Suppressor macrophage treated with lipopolysaccharide for 4 hours (primary cell): ENCODE measurements around the gene TENT4B.

Experiments
- DNase-seq: peaks from one replicate; pipeline ENCODE4 v3.0.0-alpha.2; 2020

Gene TENT4B

DNA sequence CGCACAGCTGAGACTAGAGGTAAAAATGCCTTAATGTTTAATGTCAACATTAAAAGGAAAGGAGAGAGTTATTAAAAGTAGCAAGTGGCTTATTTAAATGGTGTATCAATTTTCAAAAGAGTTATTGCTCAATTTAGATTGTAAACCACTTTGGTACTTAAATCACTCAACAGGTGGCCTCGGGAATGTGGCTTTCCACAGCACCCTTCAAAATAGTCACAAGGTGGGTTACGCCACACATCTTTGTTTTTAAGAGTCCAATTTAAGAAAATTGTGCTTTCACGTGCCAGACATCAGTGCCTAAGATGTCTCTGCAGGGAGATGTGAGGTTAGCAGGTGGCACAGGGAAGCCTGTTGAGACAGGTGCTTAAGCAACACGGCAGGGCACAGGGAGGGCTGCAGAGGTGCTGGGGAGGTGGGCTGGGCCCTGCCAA is 85.8 kb downstream of the TENT4B start:
- no peak for DNase-seq

DNA sequence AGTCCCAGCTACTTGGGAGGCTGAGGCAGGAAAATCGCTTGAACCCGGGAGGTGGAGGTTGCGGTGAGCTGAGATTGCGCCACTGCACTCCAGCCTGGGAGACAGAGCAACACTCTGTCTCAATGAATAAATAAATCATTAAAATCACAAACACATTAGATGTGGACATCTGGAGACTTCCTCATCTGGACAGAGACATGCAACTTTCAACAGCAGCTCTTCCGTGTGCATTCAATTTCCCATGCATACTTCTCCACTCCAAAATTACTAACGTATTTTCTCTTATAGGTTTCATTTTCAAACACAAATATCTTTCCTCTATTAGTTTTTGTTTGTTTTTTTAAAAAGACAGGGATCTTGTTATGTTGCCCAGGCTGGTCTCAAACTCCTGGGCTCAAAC is 89.9 kb downstream of the TENT4B start:
- DNase-seq = peak; percentile 48

DNA sequence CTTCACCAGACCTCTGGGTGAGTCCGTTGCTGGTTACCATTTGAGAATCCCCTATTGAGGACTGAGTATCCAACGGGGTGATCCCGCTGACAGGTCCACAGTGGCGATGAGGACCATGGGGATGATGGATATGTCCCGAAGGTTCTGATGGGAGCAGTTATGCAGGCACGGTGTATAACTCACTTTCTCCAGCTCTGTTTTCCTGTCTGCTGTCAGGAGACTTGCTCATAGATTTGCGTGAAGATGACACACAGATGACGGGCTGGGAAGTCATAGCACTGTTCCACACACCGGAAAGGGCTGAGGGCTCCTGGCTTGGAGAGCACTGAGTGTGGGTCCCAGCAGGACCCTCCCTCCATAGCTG is 91.0 kb downstream of the TENT4B start:
- DNase-seq = no peak

DNA sequence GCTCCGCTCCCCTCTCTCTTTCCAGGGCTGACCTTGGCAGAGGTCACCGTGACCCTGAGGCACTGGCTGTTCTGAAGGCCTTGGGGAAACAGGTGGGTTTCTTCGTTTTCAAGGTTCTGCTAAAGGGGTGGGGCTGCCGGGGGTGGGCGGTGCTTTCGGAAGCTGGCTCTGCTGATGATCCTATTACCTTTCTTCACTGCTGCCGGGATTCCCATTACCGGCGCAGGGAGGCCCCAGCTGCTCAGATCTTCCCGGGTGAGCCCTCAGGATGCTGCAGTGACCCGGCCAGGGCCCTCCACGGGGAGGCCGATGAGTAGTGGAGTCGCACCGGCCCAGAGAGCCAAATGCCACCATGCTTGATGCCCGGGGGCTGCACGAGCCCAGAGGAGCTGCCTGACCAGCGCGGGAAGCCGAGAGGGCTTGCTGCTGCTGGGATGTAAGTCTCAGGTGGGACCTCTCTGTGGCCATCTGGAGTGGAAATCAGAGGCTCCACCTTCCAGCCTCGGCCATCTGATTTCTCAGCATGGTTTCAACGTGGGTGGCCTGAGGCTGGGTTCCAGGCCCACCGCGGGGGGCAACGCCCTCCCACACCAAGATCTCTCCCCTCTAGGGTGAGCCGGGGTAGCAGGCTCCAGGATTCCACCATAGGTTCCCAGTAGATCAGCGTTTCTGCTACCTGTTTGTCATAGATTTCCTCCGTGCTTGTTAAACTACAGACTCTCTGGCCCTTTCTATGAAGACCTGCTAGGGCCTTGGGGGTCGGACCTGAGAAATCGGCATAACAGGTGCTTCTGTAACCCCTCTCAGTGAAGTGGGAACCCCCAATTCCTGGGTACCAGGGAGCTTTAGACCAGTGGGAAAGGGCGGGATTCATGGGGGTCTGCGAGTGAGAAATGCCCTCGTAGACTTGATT is 91.7 kb downstream of the TENT4B start:
- DNase-seq = no peak

DNA sequence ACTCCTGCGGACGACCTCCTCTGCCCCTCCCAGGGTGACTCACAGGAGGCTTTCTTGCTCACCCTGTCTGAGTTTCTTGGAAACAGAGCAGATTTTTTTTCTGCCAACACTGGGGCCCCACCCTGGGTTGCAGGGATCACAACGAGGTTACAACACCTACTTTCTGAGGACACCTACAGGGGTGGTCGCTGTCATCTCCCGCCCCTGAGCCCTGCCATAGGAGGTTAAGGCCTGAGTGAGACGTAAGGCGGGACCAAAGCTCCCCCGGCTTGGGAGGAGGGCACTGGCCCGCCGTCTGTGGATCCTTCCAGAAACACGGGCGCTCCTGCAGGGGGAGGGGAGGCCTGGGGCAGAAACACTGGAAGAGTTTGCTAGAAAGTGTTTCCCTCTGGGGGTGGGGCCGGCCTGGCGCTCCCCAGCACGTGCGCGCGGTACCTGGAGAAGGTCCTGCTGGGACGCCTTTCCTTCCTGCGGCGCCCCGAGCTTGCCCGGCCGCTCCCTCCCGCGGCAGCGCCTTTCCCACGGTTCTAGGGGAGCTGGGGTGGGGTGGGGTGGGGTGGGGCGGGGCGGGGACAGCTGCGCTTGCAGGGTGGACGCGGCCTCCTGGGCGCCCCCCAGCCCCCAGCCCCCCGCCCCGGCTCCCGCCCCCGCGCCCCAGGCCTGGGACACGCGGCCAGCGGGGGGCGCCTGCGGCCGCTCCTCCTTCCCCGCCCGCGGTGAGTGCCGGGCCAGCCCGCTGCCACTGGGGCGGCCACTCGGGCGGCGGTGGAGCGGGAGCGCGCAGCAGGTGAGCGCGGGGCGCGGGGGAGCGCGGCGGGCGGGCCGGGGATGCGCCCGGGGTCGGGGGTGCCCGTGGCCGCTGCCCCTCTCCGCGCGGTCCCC is 92.6 kb downstream of the TENT4B start:
- peak; percentile 59 for DNase-seq

DNA sequence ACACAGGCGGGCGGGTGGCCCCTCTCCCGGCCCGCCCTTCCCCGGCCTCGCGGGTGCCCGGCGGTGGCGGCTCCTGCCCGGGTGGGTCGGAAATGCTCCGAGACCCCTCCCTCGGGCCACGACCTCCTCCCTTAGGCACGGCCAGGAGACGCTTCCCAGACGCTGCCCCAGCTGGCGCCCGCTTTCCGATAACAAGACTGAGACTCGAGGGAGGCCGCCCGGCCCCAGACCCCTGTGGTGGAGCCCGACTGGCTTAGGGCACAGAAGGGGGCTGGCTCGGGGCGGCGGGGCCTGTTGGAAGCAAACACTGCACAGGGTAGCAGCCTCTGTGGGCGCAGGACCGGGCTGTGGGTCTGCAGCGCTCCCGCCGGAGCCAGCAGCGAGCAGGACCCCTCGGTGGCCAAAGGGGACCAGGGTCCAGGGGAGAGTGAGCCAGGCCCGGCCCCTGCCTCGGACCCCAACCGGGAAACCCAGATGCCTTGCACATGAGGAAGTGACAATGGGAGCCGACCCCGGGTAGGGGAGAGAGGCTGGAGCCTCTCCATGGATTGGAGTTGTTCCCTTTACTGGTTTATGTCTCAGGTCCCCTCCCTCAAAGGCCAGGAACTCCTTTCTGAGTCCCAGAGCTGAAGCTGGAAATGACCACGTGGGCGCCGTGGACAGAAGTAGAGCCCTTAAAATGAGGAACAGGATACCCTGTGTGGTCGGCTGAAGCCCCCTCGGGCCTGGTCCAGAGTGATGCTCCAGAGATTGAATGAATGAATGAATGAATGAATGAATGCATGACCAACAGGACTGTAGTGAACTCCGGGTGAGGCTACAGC is 93.4 kb downstream of the TENT4B start:
- DNase-seq = peak; percentile 29

DNA sequence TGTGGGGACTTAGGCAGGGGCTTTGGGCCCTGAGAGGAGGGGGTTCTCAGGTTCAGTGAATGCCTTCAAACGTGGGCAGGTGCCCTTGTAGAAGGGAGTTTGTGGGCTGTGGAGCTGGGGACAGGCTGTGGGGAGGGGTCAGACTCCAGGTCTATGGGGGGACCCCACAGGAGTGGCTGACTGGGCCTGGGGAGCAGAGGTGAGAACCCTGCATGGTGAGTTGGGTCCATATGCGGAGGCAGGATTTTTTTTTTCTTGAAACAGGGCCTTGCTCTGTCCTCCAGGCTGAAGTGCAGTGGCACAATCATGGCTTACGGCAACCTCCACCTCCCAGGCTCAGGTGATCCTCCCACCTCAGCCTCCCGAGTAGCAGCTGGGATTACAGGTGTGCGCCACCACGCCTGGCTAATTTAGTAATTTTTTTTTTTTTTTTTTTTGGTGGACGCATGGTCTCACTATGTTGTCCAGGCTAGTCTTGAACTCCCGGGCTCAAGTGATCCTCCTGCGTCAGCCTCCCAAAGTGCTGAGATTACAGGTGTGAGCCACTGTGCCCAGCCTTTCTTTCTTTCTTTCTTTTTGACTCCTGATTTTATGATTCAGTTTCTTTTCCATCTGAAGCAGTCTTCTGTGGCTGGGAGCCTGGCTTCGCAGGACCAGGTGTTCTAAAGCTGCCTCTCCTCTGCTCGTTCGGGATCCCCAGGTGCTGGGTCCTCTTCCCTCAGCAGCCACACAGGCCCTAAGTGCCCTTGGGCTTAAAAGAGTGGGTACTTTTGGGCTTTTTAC is 94.2 kb downstream of the TENT4B start:
- no peak for DNase-seq

DNA sequence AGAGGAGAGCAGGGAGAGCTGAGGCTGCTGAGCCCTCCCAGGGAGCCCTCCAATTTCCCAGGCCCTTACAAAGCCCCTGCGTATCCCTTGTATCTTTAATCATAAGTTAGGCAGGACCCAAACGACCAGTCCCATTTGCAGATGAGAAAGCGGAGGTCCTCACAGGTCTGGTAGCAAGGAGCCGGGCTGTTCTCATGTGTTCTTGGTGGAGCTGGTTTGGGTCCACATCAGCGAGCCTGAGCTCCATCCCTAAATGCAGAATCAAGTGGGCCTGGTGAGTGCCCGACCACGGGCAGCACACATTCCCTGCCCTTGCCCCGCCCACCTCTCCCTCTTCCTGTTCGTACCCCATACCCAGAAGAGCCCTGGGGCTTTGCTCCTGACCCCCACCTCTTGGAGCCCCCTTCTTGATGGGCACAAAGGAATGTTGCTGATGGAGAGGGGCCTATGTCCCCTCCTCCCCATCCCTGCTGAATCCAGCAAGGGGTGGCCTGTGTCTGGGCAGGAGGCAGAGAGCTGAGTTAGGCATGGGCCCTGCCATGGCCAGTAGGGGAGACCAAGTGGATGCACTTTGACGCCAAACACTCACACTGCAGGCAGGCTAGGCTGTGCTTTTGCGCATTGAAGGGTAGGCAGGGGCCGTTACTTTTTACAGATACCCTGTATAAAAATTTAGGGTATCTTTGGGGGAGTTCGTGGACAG is 95.0 kb downstream of the TENT4B start:
- DNase-seq = no peak

DNA sequence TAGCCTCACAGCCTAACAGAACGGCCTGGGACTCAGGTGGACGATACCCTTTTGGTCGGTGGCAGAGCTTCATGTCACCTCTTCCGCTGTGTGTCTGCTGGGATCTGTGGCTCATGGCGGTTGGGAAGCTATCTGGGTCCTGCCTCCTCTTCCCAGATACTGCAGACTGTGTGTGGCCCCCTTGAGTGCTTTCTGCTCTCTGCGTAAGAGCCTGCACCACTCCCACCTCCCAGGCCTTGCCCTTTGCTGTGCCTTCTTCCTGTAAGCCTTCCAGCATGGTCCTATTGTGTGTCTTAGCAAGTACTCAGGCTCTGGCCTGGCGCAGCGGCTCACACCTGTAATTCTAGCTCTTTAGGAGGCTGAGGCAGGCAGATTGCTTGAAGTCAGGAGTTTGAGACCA is 95.7 kb downstream of the TENT4B start:
- no peak for DNase-seq

DNA sequence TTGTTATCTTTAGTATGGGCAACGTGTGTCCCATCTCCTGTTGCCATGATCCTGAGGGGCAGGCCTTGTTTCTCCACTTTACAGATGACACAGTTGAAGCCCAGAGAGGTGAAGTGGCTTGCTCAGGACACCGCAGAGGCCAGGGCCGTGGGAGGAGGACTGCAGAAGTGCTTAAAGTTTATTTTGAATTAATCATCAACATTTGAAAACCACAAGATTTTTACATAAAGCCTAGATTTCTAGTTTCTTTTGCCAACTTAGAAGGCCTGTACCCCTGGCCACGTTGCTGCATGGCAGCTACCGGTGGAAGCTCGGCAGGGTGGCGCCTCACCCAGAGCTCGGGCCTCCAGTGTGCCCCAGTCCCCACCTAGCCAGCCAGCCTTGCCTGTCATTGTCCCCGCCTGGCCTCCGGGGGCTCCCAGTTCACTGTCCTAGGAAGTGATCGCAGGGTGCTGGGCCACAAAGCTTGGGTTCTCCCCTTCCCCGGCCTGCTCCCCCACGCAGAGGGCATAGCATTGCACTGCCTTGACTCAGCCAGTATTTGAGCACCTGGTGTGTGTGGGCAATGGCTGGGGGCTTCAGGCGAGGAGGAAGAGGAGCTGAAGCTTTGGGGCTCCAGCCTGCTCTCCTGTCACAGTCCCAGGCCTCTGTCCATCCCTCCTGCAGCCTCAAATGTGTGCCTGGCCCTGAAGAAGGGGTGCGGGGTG is 98.4 kb downstream of the TENT4B start:
- DNase-seq = peak; percentile 75

DNA sequence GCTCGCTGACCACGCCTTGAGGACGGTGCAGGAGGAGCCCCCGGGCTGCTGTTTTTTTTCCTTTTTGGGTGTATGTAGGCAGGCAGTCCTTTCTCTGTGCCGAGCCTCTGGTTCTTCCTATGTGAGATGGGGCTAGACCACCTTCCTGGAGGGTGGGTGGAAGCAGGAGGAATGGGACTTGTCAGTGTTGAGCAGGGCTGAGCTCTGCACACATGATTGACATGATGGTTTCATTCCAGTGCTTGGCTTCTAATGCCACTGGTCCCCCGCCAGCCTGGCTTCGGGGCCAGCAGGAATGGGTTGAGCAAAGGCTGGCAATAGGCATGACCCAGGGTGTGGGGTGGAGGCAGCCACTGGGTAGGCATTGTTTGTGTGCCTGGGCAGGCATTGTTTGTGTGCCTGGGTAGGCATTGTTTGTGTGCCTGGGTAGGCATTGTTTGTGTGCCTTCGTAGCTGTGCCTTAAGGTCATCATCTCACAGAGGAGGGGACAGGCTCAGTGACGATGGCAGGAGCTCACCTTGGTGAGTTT is 99.0 kb downstream of the TENT4B start:
- no peak for DNase-seq

DNA sequence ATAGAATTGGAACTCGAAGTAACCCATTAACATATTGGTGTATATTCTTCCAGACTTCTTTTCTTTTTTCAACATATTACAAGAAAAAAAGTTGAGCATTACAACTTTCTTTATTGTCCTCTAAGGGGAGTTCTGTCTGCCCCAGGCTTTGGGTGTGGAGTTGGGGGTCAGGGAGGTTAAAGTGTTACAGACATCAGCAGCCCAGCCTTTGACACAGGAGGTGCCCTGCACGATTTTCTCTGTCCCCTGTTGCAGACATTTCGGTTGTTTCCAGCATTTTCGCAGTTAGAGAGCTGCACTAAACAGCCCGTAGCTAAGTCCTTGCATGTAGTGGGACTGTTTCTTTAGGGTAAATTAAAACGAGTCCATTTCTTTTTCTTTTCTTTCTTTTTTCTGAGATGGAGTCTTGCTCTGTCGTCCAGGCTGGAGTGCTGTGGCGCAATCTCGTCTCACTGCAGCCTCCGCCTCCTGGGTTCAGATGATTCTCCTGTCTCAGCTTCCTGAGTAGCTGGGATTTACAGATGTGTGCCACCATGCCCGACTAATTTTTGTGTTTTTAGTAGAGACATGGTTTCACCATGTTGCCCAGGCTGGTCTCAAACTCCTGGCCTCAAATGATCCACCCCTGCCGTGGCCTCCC is 99.9 kb downstream of the TENT4B start:
- no peak for DNase-seq

DNA sequence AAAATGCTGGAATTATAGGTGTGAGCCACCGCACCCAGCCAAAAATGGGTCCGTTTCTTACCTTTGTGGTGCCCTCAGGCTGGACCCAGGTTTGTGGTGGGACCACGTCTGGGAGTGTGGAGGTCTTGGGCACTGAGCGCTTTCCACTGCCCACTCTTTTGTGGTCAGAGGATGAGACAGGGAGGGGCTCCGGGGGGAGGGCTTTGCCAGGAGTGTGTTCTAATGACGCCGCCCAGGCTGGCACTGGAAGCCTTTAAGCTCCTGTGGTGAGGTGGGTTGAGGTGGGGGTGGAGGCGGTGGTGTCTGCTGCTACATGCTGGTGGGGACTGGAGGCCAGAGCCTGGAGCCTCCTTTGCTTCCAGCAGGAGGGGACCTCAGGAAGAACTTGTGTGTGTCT is 100.4 kb downstream of the TENT4B start:
- DNase-seq = no peak

DNA sequence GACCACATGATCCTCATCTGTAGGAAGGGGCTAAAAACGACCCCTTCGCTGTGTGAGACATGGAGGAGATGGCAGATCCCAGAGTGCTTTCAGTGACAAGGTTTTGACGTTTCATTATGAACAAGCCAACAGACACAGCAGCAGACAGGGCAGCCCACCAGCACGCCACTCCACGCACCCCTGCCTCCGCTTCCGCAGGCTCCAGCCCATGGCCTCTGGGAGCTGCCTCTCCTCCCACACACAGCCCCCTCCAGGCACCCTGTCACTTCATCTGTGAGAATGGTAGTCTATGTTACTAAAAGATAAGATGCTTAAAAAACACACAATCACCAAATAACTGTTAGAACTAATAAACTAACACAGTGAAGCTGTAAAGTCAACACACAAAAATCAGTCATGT is 101.0 kb downstream of the TENT4B start:
- no peak for DNase-seq

DNA sequence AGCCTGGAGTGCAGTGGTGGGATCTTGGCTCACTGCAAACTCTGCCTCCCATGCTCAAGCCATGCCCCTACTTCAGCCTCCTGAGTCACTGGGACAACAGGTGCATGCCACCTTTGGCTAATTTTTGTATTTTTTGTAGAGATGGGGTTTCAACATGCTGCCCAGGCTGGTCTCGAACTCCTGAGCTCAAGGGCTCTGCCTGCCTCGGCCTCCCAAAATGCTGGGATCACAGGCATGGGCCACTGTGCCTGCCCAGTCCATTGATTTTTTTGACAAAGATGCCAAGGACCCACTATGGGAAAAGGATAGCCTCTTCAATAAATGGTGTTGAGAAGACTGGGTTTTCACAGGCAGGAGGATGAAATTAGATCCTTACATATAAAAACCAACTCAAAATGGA is 102.4 kb downstream of the TENT4B start:
- no peak for DNase-seq

DNA sequence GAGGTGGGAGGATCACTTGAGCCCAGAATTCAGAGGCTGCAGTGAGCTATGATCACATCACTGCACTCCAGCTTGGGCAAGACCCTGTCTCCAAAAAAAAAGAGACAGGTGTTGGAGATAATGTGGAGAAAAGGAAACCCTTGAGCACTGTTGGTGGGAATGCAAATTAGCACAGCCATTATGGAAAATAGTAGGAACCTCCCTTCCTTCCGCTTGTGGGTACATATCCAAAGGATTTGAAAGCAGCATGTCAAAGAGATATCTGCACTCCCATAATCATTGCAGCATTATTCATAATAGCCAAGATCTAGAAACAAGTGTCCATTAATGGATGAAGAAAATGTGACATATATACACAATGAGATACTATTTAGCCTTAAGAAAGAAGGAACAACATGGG is 103.5 kb downstream of the TENT4B start:
- DNase-seq = no peak

DNA sequence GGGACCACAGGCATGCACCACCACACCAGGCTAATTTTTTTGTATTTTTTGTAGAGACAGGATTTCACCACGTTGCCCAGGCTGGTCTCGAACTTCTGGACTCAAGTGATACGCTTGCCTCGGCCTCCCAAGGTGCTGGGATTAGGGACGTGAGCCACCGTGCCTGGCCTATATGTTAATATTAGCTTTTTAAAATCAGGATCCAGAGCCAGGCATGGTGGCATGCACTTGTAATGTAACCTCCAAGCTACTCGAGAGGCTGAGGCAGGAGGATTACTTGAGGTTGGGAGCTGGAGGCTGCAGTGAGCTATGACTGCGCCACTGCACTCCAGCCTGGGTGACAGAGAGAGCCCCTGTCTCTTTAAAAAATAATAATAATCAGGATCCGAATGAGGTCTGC is 104.8 kb downstream of the TENT4B start:
- no peak for DNase-seq

DNA sequence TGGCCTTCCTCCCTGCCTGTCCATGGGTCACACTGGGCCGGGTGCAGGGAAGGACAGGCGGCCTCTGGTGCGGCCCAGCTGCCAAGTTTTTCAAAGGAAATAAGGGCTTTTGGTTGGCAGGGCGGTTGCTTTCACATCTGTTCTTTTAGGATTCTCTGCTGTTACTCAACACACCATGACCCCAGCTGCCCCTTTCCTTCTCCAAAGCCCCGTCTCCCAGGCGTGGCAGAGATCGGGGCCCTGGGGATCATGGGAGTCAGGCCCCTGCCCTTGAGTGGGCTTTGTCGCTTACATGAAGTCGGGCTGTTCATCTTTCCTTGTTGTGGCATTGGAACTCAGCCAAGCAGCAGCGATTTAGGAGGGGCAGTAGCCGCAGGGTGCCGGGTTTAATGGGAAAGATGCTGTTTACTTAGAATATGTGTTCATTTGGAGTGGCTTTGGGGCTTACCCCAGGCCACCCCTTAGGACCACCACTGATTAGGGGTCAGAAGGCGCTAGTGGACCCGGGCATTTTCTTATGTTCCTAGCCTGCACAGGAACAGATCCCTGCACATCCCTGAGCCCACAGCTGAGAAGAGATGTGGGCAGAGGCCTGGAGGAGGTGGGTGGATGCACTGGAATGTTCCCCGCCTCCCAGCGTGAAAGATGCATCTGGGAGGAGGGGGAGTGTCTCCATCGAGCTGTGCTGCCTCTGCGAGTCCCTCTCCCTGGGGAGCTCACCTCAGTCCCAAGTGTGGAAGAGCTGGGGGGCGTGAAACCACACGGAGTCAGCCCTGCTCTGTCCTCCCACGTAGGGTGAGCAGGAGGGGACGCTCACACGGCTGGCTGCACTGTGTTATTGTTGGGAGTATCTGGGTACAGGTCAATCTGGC is 106.5 kb downstream of the TENT4B start:
- peak; percentile 46 for DNase-seq
